ENCODE measurements around the gene MED13. TPM values are rescaled to one million over a fixed set of nuclear protein-coding genes. Genes with fewer than 3 reads are reported as not detected.
A peak's percentile ranks its signal among the peaks of the same experiment; 100 is the strongest.

Gene MED13
- total RNA-seq, 1 donor from 2014 or later: 69.7 TPM

- no peak for DNase-seq (ENCODE audit: extremely low spot score, unreplicated experiment)
- no peak overlapping the region for H3K27ac Mint-ChIP-seq (ENCODE audit: unreplicated experiment)
- no peak overlapping the region for H3K4me3 Mint-ChIP-seq (ENCODE audit: unreplicated experiment)
- H3K36me3 Mint-ChIP-seq (ENCODE audit: unreplicated experiment): peaks cover 3% of the 10 kb centered on the region
- peaks cover 9% of the 10 kb centered on the region for H3K27me3 Mint-ChIP-seq (ENCODE audit: unreplicated experiment)
- TF ChIP-seq, protein P1, sequence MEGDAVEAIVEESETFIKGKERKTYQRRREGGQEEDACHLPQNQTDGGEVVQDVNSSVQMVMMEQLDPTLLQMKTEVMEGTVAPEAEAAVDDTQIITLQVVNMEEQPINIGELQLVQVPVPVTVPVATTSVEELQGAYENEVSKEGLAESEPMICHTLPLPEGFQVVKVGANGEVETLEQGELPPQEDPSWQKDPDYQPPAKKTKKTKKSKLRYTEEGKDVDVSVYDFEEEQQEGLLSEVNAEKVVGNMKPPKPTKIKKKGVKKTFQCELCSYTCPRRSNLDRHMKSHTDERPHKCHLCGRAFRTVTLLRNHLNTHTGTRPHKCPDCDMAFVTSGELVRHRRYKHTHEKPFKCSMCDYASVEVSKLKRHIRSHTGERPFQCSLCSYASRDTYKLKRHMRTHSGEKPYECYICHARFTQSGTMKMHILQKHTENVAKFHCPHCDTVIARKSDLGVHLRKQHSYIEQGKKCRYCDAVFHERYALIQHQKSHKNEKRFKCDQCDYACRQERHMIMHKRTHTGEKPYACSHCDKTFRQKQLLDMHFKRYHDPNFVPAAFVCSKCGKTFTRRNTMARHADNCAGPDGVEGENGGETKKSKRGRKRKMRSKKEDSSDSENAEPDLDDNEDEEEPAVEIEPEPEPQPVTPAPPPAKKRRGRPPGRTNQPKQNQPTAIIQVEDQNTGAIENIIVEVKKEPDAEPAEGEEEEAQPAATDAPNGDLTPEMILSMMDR (IDR thresholded peaks at IDR 0.05): no peak
- peaks cover 6% of the 10 kb centered on the region for H3K9me3 Mint-ChIP-seq (ENCODE audit: unreplicated experiment)
- peaks cover 9% of the 10 kb centered on the region for H3K4me1 Mint-ChIP-seq (ENCODE audit: unreplicated experiment)
Measured at GRCh38 chr17:62109924-62110323, 44.8 kb upstream of the MED13 start.

DNA sequence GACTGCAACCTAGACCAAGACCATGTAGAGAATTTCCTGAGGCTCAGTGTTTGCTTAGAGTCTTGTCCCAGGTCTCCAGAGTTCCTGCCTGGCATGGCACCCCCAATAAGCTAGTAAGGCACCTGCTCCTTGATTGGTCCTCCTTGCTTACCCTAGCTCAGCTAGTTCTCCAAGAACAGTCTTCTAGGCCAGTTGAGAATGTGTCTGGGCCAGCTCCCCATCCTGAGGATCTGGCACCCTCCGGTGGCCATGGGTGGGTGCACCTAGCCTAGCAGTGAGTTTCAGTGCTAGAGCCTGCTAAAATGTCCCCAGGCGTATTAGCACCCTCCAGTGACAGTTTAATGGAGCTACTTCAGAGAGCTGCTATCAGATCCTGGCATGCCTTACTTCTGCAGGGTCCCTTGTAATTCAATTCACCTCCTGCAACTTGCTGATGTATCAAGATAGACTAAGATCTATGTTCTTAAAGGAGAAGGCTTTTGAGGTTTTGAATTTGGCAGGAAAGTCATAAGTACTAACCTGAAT is 44.4 kb upstream of the MED13 start:
- DNase-seq (ENCODE audit: extremely low spot score, unreplicated experiment): no peak
- H3K27ac Mint-ChIP-seq (ENCODE audit: unreplicated experiment): no peak overlapping the region
- H3K9me3 Mint-ChIP-seq (ENCODE audit: unreplicated experiment): peaks cover 6% of the 10 kb centered on the region
- peaks cover 9% of the 10 kb centered on the region for H3K27me3 Mint-ChIP-seq (ENCODE audit: unreplicated experiment)
- no peak overlapping the region for H3K4me3 Mint-ChIP-seq (ENCODE audit: unreplicated experiment)
- TF ChIP-seq, protein P1 (IDR thresholded peaks at IDR 0.05): peak; percentile 43
- H3K36me3 Mint-ChIP-seq (ENCODE audit: unreplicated experiment): peaks cover 3% of the 10 kb centered on the region
- H3K4me1 Mint-ChIP-seq (ENCODE audit: unreplicated experiment): peaks cover 9% of the 10 kb centered on the region

DNA sequence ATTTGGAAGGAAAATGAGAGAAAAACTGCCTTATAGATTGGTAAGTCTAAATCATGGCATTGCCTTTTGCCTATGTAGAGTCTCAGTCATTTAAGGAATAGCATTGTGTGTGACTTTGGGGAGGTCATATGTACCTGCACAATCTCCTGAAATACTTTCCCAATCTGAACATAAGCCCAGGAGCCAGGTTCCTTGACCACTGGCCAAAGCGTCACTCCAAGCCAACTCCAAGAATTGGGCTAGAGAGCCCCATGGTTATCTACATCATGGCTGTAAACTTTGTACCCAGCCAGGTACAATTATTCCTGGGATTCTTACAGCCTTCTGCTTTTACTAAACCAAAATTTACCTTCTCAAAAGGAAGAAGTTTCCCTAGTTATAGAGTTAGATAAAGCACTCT is 40.8 kb upstream of the MED13 start:
- Mint-ChIP-seq H3K27ac (ENCODE audit: unreplicated experiment) (no peak overlapping the region), H3K4me3 (ENCODE audit: unreplicated experiment) (no peak overlapping the region), H3K4me1 (ENCODE audit: unreplicated experiment) (peaks cover under 1% of the 10 kb centered on the region), H3K27me3 (ENCODE audit: unreplicated experiment) (peaks cover 9% of the 10 kb centered on the region), H3K9me3 (ENCODE audit: unreplicated experiment) (no peaks in the 10 kb centered on the region), H3K36me3 (ENCODE audit: unreplicated experiment) (no peaks in the 10 kb centered on the region)
- DNase-seq (ENCODE audit: extremely low spot score, unreplicated experiment): no peak
- TF ChIP-seq, protein P1 (IDR thresholded peaks at IDR 0.05): no peak

DNA sequence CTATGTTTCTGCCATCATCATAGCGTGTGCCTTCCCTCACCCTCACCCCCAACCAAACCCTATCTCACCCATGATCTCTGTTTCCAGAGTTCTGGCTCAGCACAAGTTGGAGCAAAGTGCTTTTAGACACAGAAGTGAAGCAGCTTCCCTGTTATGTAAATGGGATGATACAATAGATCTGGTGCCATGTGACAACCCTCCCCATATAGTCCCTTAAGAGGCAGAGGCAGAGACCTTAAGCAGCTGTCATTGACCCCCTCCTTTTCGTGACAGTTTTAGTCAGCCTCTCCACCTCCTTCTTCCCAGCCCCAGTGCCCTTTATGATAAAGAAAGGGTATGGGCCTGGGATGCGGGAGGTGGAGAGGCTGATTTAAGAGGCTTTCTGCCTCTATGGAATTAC is 40.3 kb upstream of the MED13 start:
- Mint-ChIP-seq H3K4me1 (ENCODE audit: unreplicated experiment) (no peaks in the 10 kb centered on the region), H3K27ac (ENCODE audit: unreplicated experiment) (no peak overlapping the region), H3K9me3 (ENCODE audit: unreplicated experiment) (no peaks in the 10 kb centered on the region), H3K27me3 (ENCODE audit: unreplicated experiment) (peaks cover 9% of the 10 kb centered on the region), H3K36me3 (ENCODE audit: unreplicated experiment) (no peaks in the 10 kb centered on the region), H3K4me3 (ENCODE audit: unreplicated experiment) (no peak overlapping the region)
- DNase-seq (ENCODE audit: extremely low spot score, unreplicated experiment): no peak
- TF ChIP-seq, protein P1 (IDR thresholded peaks at IDR 0.05): no peak

DNA sequence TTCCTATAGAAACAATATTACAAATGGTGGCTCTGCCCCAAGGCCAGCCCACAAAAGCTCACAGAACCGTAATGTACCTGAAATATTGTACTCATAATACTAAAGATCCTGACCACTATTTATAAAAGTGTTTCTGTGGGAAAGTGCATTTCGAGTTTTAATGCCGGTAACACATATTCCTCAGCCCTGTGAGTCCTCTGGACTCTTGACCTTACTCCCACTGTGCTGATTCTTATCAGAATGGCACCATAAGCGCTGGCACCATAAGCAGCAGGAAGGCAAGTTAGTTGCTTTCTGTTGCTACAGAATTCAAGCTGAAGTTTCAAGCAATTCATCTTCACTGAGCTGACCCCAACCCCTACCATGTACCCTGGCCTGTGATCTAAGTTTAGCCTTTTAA is 36.4 kb upstream of the MED13 start:
- TF ChIP-seq, protein P1 (IDR thresholded peaks at IDR 0.05): no peak
- no peaks in the 10 kb centered on the region for H3K4me1 Mint-ChIP-seq (ENCODE audit: unreplicated experiment)
- H3K36me3 Mint-ChIP-seq (ENCODE audit: unreplicated experiment): no peaks in the 10 kb centered on the region
- no peak for DNase-seq (ENCODE audit: extremely low spot score, unreplicated experiment)
- H3K27ac Mint-ChIP-seq (ENCODE audit: unreplicated experiment): no peak overlapping the region
- no peaks in the 10 kb centered on the region for H3K9me3 Mint-ChIP-seq (ENCODE audit: unreplicated experiment)
- H3K4me3 Mint-ChIP-seq (ENCODE audit: unreplicated experiment): no peak overlapping the region
- H3K27me3 Mint-ChIP-seq (ENCODE audit: unreplicated experiment): peaks cover 13% of the 10 kb centered on the region

All from osteocyte (in vitro differentiated cells).